Measurements from ENCODE around the gene E2F1. TPM values are rescaled to one million over a fixed set of nuclear protein-coding genes. Genes with fewer than 3 reads are reported as not detected.

Gene E2F1
- total RNA-seq, 3 donors from 2014 or later (not counting 1 experiment from before 2014, with no cell fraction given): 4.6 to 5.6 (median 4.7) TPM

GRCh38 chr20:33645072-33645358 is 41.2 kb downstream of the E2F1 start:
- no peak overlapping the region for H3K4me3 Mint-ChIP-seq
- Histone ChIP-seq H3K27me3 (ENCODE audit: control insufficient read depth, insufficient read depth, low read length) (no peaks in the 10 kb centered on the region), H3K27ac (ENCODE audit: low read length) (no peak overlapping the region), H3K36me3 (ENCODE audit: control insufficient read depth, insufficient read depth, low read length) (peaks cover 26% of the 10 kb centered on the region), H3K4me3 (ENCODE audit: low read length) (no peak overlapping the region), H3K4me1 (ENCODE audit: control insufficient read depth, insufficient read depth, low read length) (peaks cover 36% of the 10 kb centered on the region), H3K9me3 (ENCODE audit: control insufficient read depth, insufficient read depth, low read length) (no peaks in the 10 kb centered on the region)
- no peak for DNase-seq
- peaks cover 10% of the 10 kb centered on the region for H3K36me3 Mint-ChIP-seq
- peaks cover 18 to 21% of the 10 kb centered on the region in 2 donors for H3K4me1 Mint-ChIP-seq
- no peak overlapping the region for H3K27ac Mint-ChIP-seq
- WGBS (ENCODE audit: insufficient coverage): 66% methylated on average over 4 of the region's 4 CpGs
- no peaks in the 10 kb centered on the region for H3K27me3 Mint-ChIP-seq (ENCODE audit: low read depth in 2 of 2)
- ATAC-seq: no peak
- intact Hi-C loops (cut with micrococcal nuclease): no loop called here
- no peaks in the 10 kb centered on the region for H3K9me3 Mint-ChIP-seq
- TF ChIP-seq CTCF (IDR thresholded peaks at IDR 0.05): no peak

- no peak overlapping the region for H3K4me3 ChIP-seq (ENCODE audit: low read length)
- H3K4me1 Mint-ChIP-seq: peaks cover 18 to 21% of the 10 kb centered on the region in 2 donors
- peaks cover 15% of the 10 kb centered on the region for H3K36me3 Mint-ChIP-seq
- no peaks in the 10 kb centered on the region for H3K27me3 ChIP-seq (ENCODE audit: control insufficient read depth, insufficient read depth, low read length)
- H3K9me3 ChIP-seq (ENCODE audit: control insufficient read depth, insufficient read depth, low read length): no peaks in the 10 kb centered on the region
- H3K27ac Mint-ChIP-seq: no peak overlapping the region
- H3K4me3 Mint-ChIP-seq: no peak overlapping the region
- H3K9me3 Mint-ChIP-seq: no peaks in the 10 kb centered on the region
- no peaks in the 10 kb centered on the region for H3K27me3 Mint-ChIP-seq (ENCODE audit: low read depth in 2 of 2)
- TF ChIP-seq CTCF (IDR thresholded peaks at IDR 0.05): no peak
- intact Hi-C loops (cut with micrococcal nuclease): no loop called here
- H3K36me3 ChIP-seq (ENCODE audit: control insufficient read depth, insufficient read depth, low read length): peaks cover 27% of the 10 kb centered on the region
- H3K27ac ChIP-seq (ENCODE audit: low read length): no peak overlapping the region
- DNase-seq (no peak), ATAC-seq (no peak)
- H3K4me1 ChIP-seq (ENCODE audit: control insufficient read depth, insufficient read depth, low read length): peaks cover 32% of the 10 kb centered on the region
- 87% methylated on average over 28 of the region's 28 CpGs for WGBS (ENCODE audit: insufficient coverage)
Observed at GRCh38 chr20:33644313-33645071, 41.7 kb downstream of the E2F1 start.

GRCh38 chr20:33640287-33640686 is 45.9 kb downstream of the E2F1 start:
- TF ChIP-seq CTCF (IDR thresholded peaks at IDR 0.05): no peak
- no peak for ATAC-seq
- Mint-ChIP-seq H3K36me3 (peaks cover 22% of the 10 kb centered on the region), H3K27me3 (ENCODE audit: low read depth in 2 of 2) (no peaks in the 10 kb centered on the region), H3K4me1 (no peaks in the 10 kb centered on the region), H3K27ac (no peak overlapping the region), H3K4me3 (no peak overlapping the region), H3K9me3 (no peaks in the 10 kb centered on the region)
- peaks cover 46% of the 10 kb centered on the region for H3K36me3 ChIP-seq (ENCODE audit: control insufficient read depth, insufficient read depth, low read length)
- WGBS (ENCODE audit: insufficient coverage): 96% methylated on average over 13 of the region's 13 CpGs
- no peak overlapping the region for H3K27ac ChIP-seq (ENCODE audit: low read length)
- H3K9me3 ChIP-seq (ENCODE audit: control insufficient read depth, insufficient read depth, low read length): no peaks in the 10 kb centered on the region
- H3K4me1 ChIP-seq (ENCODE audit: control insufficient read depth, insufficient read depth, low read length): peaks cover 5% of the 10 kb centered on the region
- no peak overlapping the region for H3K4me3 ChIP-seq (ENCODE audit: low read length)
- H3K27me3 ChIP-seq (ENCODE audit: control insufficient read depth, insufficient read depth, low read length): no peaks in the 10 kb centered on the region
- intact Hi-C loops (cut with micrococcal nuclease): no loop called here
- no peak for DNase-seq

DNA sequence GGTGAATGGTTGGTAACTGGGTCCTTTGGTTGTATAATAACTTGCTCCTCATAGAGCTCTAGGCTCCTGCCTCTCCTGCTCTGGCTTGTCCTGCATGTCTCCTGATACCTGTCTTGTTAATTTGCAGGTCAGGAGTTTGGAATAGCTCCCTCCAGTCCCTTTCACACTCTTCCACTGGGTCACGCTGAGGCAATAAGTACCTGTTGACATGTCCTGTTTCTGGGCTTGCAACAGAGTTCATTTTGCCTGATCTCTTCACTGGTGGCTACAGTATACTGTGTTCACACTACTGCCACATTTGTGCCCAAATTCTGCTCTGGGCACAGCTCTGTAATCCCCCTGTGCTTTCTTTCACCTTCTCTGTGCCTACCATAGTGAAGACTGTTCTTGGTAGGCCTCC is 49.4 kb downstream of the E2F1 start:
- TF ChIP-seq CTCF (IDR thresholded peaks at IDR 0.05): no peak
- no peaks in the 10 kb centered on the region for H3K9me3 ChIP-seq (ENCODE audit: control insufficient read depth, insufficient read depth, low read length)
- H3K4me3 ChIP-seq (ENCODE audit: low read length): no peak overlapping the region
- Mint-ChIP-seq H3K4me3 (no peak overlapping the region), H3K9me3 (no peaks in the 10 kb centered on the region), H3K27me3 (ENCODE audit: low read depth in 2 of 2) (no peaks in the 10 kb centered on the region), H3K4me1 (no peaks in the 10 kb centered on the region), H3K27ac (no peak overlapping the region), H3K36me3 (peaks cover 22% of the 10 kb centered on the region)
- H3K27ac ChIP-seq (ENCODE audit: low read length): no peak overlapping the region
- DNase-seq: no peak
- no peaks in the 10 kb centered on the region for H3K4me1 ChIP-seq (ENCODE audit: control insufficient read depth, insufficient read depth, low read length)
- WGBS (ENCODE audit: insufficient coverage): 96% methylated on average over 1 of the region's 1 CpG
- H3K27me3 ChIP-seq (ENCODE audit: control insufficient read depth, insufficient read depth, low read length): no peaks in the 10 kb centered on the region
- H3K36me3 ChIP-seq (ENCODE audit: control insufficient read depth, insufficient read depth, low read length): peaks cover 34% of the 10 kb centered on the region
- intact Hi-C loops (cut with micrococcal nuclease): no loop called here
- no peak for ATAC-seq

All from natural killer cell (primary cell).